Stimulated activated memory B cell treated with anti-CD40 and anti-IgM and Interleukin-4, amounts not matched to agents 10 μg/mL and 1 μg/mL and 100 μg/mL, for 72 hours (primary cell): ENCODE results near the gene PLEKHM1.

ENCODE experiments used
- ATAC-seq: fragments of 150-1000 bp; cut with Tn5 transposase; 2 replicates; pipeline ENCODE4 v1.10.0; 2021
- H3K27ac Mint-ChIP-seq: one replicate; pipeline ENCODE4 v1.8.0; 2022; ENCODE audit warnings: mild to moderate bottlenecking, mixed read lengths
- H3K27me3 Mint-ChIP-seq: one replicate; pipeline ENCODE4 v1.8.0; 2022; ENCODE audit warnings: mixed read lengths
- H3K36me3 Mint-ChIP-seq: one replicate; pipeline ENCODE4 v1.8.0; 2022; ENCODE audit warnings: mixed read lengths
- H3K4me1 Mint-ChIP-seq: one replicate; pipeline ENCODE4 v1.8.0; 2022; ENCODE audit warnings: mixed read lengths
- H3K4me3 Mint-ChIP-seq: one replicate; pipeline ENCODE4 v1.8.0; 2022; ENCODE audit warnings: mild to moderate bottlenecking, moderate library complexity, mixed read lengths
- H3K9me3 Mint-ChIP-seq: one replicate; pipeline ENCODE4 v1.8.0; 2022; ENCODE audit warnings: mixed read lengths

PLEKHM1 gene

DNA sequence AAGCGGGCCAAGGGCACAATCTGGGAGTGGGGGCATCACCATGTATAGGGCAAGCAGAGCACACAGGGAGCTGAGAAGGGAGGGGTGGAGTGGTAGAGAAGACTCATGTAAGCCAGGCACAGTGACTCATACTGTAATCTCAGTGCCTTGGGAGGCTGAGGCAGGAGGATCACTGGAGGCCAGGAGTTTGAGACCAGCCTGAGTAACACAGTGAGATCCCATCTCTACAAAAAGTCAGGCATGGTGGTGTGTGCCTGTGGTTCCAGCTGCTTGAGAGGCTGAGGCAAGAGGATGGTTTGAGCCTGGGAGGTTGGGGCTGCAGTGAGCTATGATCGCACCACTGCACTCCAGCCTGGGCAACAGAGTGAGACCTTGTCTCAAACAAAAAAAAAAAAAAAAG lies 98.6 kb downstream of the PLEKHM1 start:
- Mint-ChIP-seq H3K27me3 (peaks cover 27% of the 10 kb centered on the region), H3K36me3 (peaks cover 20% of the 10 kb centered on the region), H3K9me3 (no peaks in the 10 kb centered on the region), H3K4me3 (no peak overlapping the region), H3K4me1 (peaks cover 23% of the 10 kb centered on the region), H3K27ac (no peak overlapping the region)
- no peak for ATAC-seq

DNA sequence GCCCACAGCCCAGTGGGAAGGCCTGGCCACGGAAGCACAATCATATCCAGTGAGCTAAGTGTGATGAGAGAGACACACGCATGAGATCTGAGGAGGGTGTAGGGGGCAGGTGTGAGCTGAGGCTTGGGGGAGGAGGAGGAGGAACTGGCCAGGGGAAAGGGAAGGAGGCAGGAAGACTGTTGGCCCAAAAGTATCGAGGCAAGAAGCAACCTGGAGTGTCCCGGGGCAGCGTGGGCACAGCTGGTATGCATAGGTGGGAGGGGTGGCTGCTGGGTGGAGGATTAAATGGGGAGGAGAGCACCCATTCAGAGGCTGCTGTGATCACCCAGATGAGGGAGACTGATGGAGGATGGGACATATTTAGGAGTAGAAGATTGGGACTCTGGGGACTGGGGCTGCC lies 99.2 kb downstream of the PLEKHM1 start:
- Mint-ChIP-seq H3K36me3 (peaks cover 16% of the 10 kb centered on the region), H3K27ac (no peak overlapping the region), H3K4me1 (peaks cover 23% of the 10 kb centered on the region)

DNA sequence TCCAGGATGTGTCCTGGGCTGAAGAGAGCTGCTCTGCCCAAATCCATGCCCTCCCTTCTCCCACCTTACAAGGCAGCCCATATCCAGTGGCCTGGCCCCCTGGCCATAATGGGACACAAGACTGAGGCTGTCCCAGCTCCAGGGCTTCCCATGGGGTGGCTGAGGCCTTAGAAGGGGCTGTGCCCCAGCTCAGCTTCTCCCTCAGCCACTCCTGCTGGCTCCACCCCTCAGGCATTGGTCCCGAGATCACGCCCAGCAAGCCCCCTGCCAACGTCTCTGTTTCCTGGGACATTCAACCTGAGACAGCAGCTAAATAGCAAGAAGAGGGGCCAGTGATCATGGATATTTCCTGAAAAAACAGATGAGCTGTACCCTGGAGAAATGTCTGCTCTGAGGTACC lies 101.2 kb downstream of the PLEKHM1 start:
- no peak overlapping the region for H3K27ac Mint-ChIP-seq

More for the DNA sequence above, 99.2 kb downstream of the PLEKHM1 start:
- peaks cover 27% of the 10 kb centered on the region for H3K27me3 Mint-ChIP-seq
- ATAC-seq: no peak
- H3K9me3 Mint-ChIP-seq: no peaks in the 10 kb centered on the region
- H3K4me3 Mint-ChIP-seq: no peak overlapping the region

DNA sequence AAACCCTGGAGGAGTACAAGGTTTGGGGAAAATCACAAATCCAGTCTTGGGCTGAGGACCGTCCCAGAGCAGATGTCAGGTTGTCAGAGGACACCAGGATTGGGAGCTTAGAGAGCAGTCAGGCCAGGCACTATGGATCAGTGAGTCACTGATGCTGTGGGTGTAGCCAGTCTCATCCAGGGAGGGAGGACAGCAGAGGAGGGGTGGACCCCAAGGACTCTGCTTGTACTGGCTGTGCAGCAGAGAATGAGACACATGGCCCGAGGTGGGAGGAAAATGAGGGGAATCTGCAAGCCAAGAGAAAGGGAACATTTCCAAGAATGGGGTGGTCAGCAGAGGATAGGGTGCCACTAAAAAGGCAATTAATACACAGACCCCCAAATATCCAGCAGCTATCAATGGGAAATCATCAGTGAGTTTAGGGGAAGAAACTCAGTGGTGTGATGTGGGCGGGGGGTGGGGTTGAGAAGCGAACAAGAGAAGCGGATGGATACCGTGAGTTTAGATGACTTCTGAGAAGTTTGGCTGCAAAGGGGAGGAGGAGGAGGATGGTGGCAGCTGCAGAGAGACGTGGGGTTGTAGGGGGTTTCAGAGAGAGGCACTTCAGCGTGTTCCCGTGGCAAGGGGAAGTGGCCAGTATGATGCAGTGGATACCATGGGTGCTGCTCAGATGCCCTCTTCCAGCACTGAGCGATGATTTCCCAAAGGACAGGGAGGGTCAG lies 101.8 kb downstream of the PLEKHM1 start:
- Mint-ChIP-seq H3K36me3 (no peaks in the 10 kb centered on the region), H3K27ac (peak overlapping the region; percentile 1), H3K27me3 (peaks cover 27% of the 10 kb centered on the region), H3K9me3 (no peaks in the 10 kb centered on the region), H3K4me3 (no peak overlapping the region), H3K4me1 (peaks cover 45% of the 10 kb centered on the region)
- ATAC-seq: no peak

More for the DNA sequence above, 101.2 kb downstream of the PLEKHM1 start:
- H3K27me3 Mint-ChIP-seq: peaks cover 27% of the 10 kb centered on the region
- peaks cover 39% of the 10 kb centered on the region for H3K4me1 Mint-ChIP-seq
- no peaks in the 10 kb centered on the region for H3K36me3 Mint-ChIP-seq
- no peak overlapping the region for H3K4me3 Mint-ChIP-seq
- ATAC-seq: no peak
- H3K9me3 Mint-ChIP-seq: no peaks in the 10 kb centered on the region

DNA sequence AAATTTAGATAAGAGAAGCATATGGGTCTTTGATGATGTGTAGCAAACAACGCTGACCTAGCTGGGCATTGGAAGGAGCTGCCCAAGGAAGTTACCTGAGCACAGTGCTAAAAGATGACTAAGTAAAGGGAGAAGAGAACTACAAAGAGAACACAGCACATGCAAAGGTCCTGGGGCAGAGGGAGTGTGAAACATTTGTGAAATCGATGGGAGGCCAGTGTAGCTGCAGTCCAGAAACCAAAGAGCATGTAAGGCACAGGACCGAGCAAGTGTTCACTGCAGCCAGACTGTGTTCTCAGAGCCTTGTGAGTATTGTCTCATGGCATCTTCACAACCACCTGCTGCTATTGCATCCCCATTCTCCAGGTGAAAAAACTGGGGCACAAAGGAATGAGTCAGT lies 102.8 kb downstream of the PLEKHM1 start:
- no peaks in the 10 kb centered on the region for H3K36me3 Mint-ChIP-seq
- H3K27me3 Mint-ChIP-seq: peaks cover 27% of the 10 kb centered on the region
- no peak overlapping the region for H3K4me3 Mint-ChIP-seq
- H3K4me1 Mint-ChIP-seq: peaks cover 47% of the 10 kb centered on the region
- no peaks in the 10 kb centered on the region for H3K9me3 Mint-ChIP-seq
- no peak for ATAC-seq
- peak overlapping the region; percentile 1 for H3K27ac Mint-ChIP-seq

DNA sequence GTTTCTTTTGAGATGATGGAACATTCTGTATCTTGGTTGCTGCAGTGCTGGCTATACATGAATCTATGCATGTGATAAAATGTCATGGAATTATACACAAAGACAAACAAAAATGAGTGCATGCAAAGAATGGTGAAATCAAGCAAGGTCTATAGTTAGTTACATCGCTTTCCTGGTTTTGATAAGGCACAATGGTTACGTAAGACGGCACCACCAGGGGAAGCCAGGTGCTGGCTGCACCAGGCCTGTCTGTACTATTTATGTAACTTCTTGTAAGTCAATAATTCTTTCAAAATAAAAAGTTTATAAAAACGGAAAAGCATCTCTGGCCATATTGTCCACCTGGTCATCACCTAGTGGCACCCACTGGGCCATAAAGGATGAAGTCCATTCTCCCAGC lies 104.3 kb downstream of the PLEKHM1 start:
- H3K36me3 Mint-ChIP-seq: no peaks in the 10 kb centered on the region
- H3K4me1 Mint-ChIP-seq: peaks cover 39% of the 10 kb centered on the region
- no peak overlapping the region for H3K4me3 Mint-ChIP-seq
- H3K9me3 Mint-ChIP-seq: no peaks in the 10 kb centered on the region
- peaks cover 27% of the 10 kb centered on the region for H3K27me3 Mint-ChIP-seq
- ATAC-seq: no peak
- peak overlapping the region; percentile 71 for H3K27ac Mint-ChIP-seq
